Adipocyte (in vitro differentiated cells): ENCODE results near the gene WSB1.
"Not testable (repeated sequence)": the region's sequence is repeated elsewhere in the genome, so short reads cannot be mapped to it uniquely, and the experiment has no call there.

ENCODE experiments used
- DNase-seq: peaks from one replicate; pipeline ENCODE4 v3.0.0-alpha.2; 2015; ENCODE audit warnings: low read depth
- H3K27me3 ChIP-seq: replicated peaks from 2 replicates; pipeline ENCODE4 v1.7.0; 2013; ENCODE audit warnings: mild to moderate bottlenecking, low read length, moderate library complexity; ENCODE audit not compliant: control insufficient read depth, insufficient read depth
- H3K36me3 ChIP-seq: 2 replicates; pipeline ENCODE4 v1.7.0; 2013; ENCODE audit warnings: low read length, mild to moderate bottlenecking, moderate library complexity; ENCODE audit not compliant: control insufficient read depth, insufficient read depth, severe bottlenecking
- H3K4me1 ChIP-seq: 2 replicates; pipeline ENCODE4 v1.7.0; 2013; ENCODE audit warnings: mild to moderate bottlenecking, low read length, moderate library complexity; ENCODE audit not compliant: control insufficient read depth, insufficient read depth
- H3K4me3 ChIP-seq: 2 replicates; pipeline ENCODE4 v1.7.0; 2013; ENCODE audit warnings: mild to moderate bottlenecking, low read length, moderate library complexity
- H3K9ac ChIP-seq: 2 replicates; pipeline ENCODE4 v1.7.0; 2013; ENCODE audit warnings: mild to moderate bottlenecking, low read length, moderate library complexity
- H3K9me3 ChIP-seq: 2 replicates; pipeline ENCODE4 v1.7.0; 2013; ENCODE audit warnings: mild to moderate bottlenecking, low read length, moderate library complexity; ENCODE audit not compliant: control insufficient read depth

WSB1 gene

GRCh38 chr17:27259356-27259755 is 34.6 kb upstream of the WSB1 start:
- Histone ChIP-seq H3K4me3 (no peak overlapping the region), H3K9ac (no peak overlapping the region), H3K9me3 (no peaks in the 10 kb centered on the region), H3K36me3 (no peaks in the 10 kb centered on the region), H3K4me1 (peaks cover 16% of the 10 kb centered on the region), H3K27me3 (peaks cover 11% of the 10 kb centered on the region)
- no peak for DNase-seq

DNA sequence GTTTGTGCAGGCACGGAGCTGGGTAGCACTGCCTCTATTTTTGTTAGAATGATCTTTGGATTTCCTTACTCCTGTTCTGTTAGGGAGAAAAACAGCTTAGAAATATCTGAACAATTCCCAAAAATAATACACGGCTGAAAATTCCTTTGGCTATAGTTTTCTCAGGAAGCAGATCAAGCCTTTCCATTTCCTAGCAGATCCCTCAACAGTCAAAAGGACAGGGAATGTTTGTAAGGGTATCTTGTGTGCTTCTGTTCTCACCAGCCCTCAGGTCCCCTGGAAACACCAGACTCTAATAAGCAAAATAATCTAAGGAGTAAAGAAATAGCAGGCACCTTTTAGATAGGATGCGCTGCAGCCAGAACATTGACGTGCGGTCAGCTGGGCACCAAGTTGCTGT is 30.5 kb upstream of the WSB1 start:
- no peak for DNase-seq
- Histone ChIP-seq H3K9me3 (no peaks in the 10 kb centered on the region), H3K36me3 (no peaks in the 10 kb centered on the region), H3K4me3 (no peak overlapping the region), H3K4me1 (no peaks in the 10 kb centered on the region), H3K27me3 (peaks cover 17% of the 10 kb centered on the region), H3K9ac (no peak overlapping the region)

DNA sequence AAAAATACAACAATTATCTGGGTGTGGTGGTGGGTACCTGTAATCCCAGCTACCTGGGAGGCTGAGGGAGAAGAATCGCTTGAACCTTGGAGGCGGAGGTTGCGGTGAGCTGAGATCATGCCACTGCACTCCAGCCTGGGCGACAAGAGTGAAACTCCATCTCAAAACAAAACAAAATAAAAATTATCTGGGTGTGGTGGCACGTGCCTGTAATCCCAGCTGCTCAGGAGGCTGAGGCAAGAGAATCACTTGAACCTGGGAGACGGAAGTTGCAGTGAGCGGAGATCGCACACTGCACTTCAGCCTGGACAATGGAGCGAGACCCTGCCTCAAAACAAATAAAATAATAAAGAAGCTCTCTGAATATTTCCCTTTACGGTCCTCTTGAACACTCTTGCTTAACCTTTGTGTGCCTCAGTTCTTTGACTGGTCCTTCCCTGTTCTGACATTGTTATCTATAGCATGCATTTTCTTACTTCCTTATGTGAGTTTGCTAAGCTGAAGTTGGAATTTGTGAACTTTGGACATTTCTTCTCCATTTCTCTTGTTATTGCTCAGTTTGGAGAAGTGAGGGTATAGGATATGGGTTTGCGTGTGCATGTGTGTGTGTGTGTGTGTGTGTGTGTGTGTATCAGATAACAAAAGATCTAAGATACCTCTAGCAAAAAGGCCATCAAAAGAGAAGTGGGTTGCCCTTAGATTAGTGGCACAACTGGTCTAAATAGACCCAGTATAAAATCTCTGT is 29.7 kb upstream of the WSB1 start:
- no peak overlapping the region for H3K9ac ChIP-seq
- no peak for DNase-seq

DNA sequence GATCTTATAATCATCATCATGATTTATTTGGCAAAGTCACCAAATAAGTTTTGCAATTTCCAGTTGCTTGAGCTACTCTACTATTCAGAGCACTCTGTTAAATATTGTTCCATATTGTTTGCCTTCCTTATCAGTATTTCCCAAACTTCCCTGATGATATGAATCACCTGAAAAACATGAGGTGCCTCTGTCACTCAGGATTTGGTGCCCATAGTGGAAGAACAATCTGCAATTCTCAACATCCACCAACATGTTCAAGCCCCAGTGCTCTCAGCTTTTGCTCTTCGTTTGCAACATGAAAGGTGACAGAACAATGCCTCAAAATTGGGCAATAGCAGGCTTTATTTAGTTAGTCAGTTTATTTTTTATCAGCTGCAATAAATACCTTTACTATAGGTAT is 28.6 kb upstream of the WSB1 start:
- Histone ChIP-seq H3K36me3 (no peaks in the 10 kb centered on the region), H3K9ac (no peak overlapping the region), H3K27me3 (peaks cover 35% of the 10 kb centered on the region), H3K4me1 (no peaks in the 10 kb centered on the region), H3K9me3 (no peaks in the 10 kb centered on the region), H3K4me3 (no peak overlapping the region)
- DNase-seq: no peak

More for the DNA sequence above, 29.7 kb upstream of the WSB1 start:
- Histone ChIP-seq H3K4me1 (no peaks in the 10 kb centered on the region), H3K36me3 (no peaks in the 10 kb centered on the region), H3K27me3 (peaks cover 26% of the 10 kb centered on the region), H3K9me3 (no peaks in the 10 kb centered on the region), H3K4me3 (no peak overlapping the region)

DNA sequence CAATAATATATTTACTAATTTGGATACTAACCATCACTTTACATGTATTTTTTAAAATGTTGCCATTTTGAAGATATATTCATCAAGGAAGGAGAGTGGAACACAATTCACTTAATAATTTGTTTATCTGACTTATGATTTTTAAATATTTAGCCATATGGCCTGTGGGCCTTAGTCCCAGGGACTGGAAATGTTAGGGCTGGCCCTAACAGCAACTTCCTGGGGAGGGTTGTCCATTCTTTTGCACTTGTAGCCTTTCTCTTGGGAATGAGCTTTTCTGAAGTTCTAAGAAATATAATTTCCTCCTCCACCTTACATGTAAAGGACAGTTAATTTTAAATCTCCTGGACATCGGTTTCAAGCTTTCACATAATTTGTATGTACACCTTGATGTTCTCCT is 27.7 kb upstream of the WSB1 start:
- H3K9ac ChIP-seq: no peak overlapping the region
- peaks cover 35% of the 10 kb centered on the region for H3K27me3 ChIP-seq
- no peaks in the 10 kb centered on the region for H3K36me3 ChIP-seq
- no peaks in the 10 kb centered on the region for H3K4me1 ChIP-seq
- no peaks in the 10 kb centered on the region for H3K9me3 ChIP-seq
- DNase-seq: no peak
- H3K4me3 ChIP-seq: no peak overlapping the region

DNA sequence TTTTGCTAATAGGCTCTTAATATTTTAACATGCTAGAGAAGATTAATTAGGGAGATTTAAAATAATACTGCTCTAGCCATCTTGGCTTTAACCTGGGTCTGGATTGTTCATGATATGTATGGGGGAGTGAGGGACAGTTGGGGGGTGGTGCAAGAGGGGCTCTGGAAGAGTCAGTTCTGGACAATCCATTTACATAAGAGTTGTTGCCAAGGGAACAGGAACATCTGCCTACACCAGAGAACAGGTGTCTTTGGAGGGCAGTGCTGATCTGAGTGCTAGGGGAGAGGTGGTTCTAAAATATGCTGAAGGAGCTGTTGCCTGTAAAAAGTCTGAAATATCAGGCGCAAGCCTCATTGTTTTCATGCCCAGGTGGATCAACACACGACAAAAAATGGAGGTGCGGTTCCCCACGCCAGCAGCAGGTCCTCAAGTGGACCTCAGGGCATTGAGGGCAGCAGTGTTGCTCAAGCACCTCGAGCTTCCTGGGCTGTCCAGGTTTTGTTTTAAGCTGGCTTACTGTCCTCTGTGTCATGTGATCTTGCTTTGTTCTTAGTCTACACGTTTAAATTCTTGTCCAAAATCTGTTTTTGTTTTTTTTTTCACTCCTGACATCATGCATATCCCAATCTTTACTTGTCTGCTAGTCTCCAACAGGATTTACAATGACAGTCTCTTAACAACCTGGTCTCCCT is 25.4 kb upstream of the WSB1 start:
- DNase-seq: no peak
- peaks cover 27% of the 10 kb centered on the region for H3K27me3 ChIP-seq
- H3K36me3 ChIP-seq: no peaks in the 10 kb centered on the region
- H3K9ac ChIP-seq: no peak overlapping the region
- no peaks in the 10 kb centered on the region for H3K9me3 ChIP-seq
- no peaks in the 10 kb centered on the region for H3K4me1 ChIP-seq
- H3K4me3 ChIP-seq: no peak overlapping the region

GRCh38 chr17:27269201-27269600 is 24.7 kb upstream of the WSB1 start:
- no peak for DNase-seq
- Histone ChIP-seq H3K4me3 (no peak overlapping the region), H3K4me1 (no peaks in the 10 kb centered on the region), H3K27me3 (peaks cover 29% of the 10 kb centered on the region), H3K36me3 (no peaks in the 10 kb centered on the region), H3K9me3 (no peaks in the 10 kb centered on the region), H3K9ac (no peak overlapping the region)

DNA sequence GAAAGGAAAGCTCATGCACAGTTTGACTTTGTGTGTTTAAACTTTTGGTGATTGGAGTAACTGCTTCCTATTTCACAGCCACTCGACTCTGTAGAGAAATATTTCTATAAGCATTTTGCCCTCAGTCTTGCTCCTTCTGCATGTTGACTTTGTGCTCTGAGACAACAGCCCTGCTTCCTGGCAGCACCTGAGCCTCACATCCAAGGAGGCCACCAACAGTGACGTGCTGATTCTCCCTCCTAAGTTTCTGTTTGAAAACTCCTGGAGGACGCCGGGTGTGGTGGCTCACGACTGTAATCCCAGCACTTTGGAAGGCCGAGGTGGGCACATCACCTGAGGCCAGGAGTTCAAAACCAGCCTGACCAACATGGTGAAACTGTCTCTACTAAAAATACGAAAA is 23.9 kb upstream of the WSB1 start:
- H3K9ac ChIP-seq: no peak overlapping the region
- no peak for DNase-seq
- H3K4me3 ChIP-seq: no peak overlapping the region
- no peaks in the 10 kb centered on the region for H3K36me3 ChIP-seq
- no peaks in the 10 kb centered on the region for H3K9me3 ChIP-seq
- peaks cover 29% of the 10 kb centered on the region for H3K27me3 ChIP-seq
- no peaks in the 10 kb centered on the region for H3K4me1 ChIP-seq

DNA sequence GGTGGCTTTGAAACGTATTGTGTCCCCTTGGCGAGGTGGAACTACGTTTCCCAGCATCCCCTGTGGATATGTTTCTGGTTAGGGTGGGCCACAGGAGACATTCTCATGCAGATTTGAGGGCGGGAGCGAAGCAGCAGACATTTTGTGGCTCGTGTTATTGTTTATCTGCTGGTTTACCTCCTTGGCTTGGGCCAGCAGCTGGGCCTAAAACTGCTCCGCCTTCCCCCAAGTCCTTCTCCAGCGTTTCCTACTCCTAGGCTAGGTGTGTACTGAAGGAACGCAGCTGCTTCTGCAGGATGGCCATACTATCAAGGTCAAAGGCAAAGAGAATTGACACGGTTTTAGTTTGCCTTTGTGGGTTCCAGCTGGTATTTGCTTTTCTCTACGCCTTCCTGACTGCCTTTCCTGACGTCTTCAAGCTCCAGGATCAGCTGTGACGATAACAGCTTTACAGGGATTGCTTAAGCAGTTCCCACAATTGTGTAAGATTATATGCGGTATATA is 17.2 kb upstream of the WSB1 start:
- Histone ChIP-seq H3K9me3 (no peaks in the 10 kb centered on the region), H3K9ac (no peak overlapping the region), H3K27me3 (peaks cover 5% of the 10 kb centered on the region), H3K4me1 (peaks cover 12% of the 10 kb centered on the region), H3K4me3 (no peak overlapping the region), H3K36me3 (no peaks in the 10 kb centered on the region)
- DNase-seq: no peak

DNA sequence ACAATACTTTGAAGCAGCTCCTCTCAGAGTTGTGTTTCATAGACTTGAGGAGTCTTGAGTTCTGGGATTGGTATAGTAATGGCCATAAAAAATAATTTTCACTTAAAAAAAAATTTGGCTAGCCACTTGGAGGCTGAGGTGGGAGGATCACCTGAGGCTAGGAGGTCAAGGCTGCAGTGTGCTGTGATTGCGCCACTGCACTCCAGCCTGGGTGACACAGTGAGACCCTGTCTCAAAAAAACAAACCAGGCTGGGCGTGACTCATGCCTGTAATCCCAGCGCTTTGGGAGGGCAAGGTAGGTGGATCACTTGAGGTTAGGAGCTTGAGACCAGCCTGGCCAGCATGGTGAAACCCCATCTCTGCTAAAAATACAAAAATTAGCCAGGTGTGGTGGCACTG is 14.8 kb upstream of the WSB1 start:
- H3K9me3 ChIP-seq, H3K4me3 ChIP-seq, DNase-seq, H3K36me3 ChIP-seq, H3K27me3 ChIP-seq, H3K9ac ChIP-seq: not testable (repeated sequence)
- peaks cover 22% of the 10 kb centered on the region for H3K4me1 ChIP-seq

DNA sequence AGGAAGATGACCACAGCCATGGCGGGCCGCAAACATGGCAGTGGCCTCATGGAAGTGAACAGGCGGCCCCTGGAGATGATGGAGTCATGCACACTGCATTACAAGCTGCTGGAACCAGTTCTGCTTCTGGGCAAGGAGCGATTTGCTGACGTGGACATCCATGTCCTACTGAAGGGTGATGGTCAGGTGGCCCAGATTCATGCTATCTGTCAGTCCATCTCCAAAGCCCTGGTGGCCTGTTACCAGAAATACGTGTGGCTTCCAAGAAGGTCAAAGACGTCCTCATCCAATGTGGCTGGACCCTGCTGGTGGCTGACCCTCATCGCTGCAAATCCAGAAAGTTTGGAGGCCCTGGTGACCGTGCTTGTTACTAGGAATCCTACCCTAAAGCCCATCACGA is 13.4 kb upstream of the WSB1 start:
- H3K36me3 ChIP-seq: no peaks in the 10 kb centered on the region
- H3K27me3 ChIP-seq: no peaks in the 10 kb centered on the region
- H3K9ac ChIP-seq: no peak overlapping the region
- H3K4me3 ChIP-seq: no peak overlapping the region
- peaks cover 23% of the 10 kb centered on the region for H3K4me1 ChIP-seq
- no peaks in the 10 kb centered on the region for H3K9me3 ChIP-seq
- DNase-seq: no peak
